ENCODE data around the gene KCNH4.
"Not testable (repeated sequence)": the region's sequence is repeated elsewhere in the genome, so short reads cannot be mapped to it uniquely, and the experiment has no call there.

The KCNH4 gene

GRCh38 chr17:42212382-42212781 lies 31.4 kb upstream of the KCNH4 start:
- H3K9ac ChIP-seq, result no peak overlapping the region
- no peak overlapping the region for H3K4me3 ChIP-seq
- peaks cover 95 to 100% (median 99%) of the 10 kb centered on the region in 11 experiments for H3K36me3 ChIP-seq
- no peak overlapping the region for H3K27ac ChIP-seq
- no peaks in the 10 kb centered on the region for H3K27me3 ChIP-seq
- H4K20me1 ChIP-seq, result no peaks in the 10 kb centered on the region
- no peak for TF ChIP-seq Cebpa-rat (IDR thresholded peaks at IDR 0.05)
- H3K9me3 ChIP-seq (replicated peaks in 1 of 11), result no peaks in the 10 kb centered on the region
- peaks cover 0 to under 1% (median 0%) of the 10 kb centered on the region in 10 experiments; a peak in 2 of 20 replicates for H3K4me1 ChIP-seq
- no peak overlapping the region for H3K4me2 ChIP-seq

GRCh38 chr17:42211921-42212341 lies 31.0 kb upstream of the KCNH4 start:
- H3K4me1 ChIP-seq; H3K9ac ChIP-seq; H3K27me3 ChIP-seq; H3K9me3 ChIP-seq (replicated peaks in 1 of 11); H4K20me1 ChIP-seq; H3K27ac ChIP-seq; H3K4me3 ChIP-seq; H3K4me2 ChIP-seq: not testable (repeated sequence)
- peaks cover 95 to 100% (median 99%) of the 10 kb centered on the region in 11 experiments for H3K36me3 ChIP-seq

- no peak for TF ChIP-seq Cebpa-rat (IDR thresholded peaks at IDR 0.05)
- H3K4me3 ChIP-seq, result no peak overlapping the region
- H3K9me3 ChIP-seq (replicated peaks in 1 of 11), result no peaks in the 10 kb centered on the region
- H3K4me1 ChIP-seq, result peaks cover 0 to 21% (median 8%) of the 10 kb centered on the region in 10 experiments; a peak in 10 of 20 replicates
- no peak overlapping the region for H3K4me2 ChIP-seq
- H3K27ac ChIP-seq, result no peak overlapping the region
- no peaks in the 10 kb centered on the region for H4K20me1 ChIP-seq
- no peaks in the 10 kb centered on the region for H3K27me3 ChIP-seq
- peaks cover 95 to 100% (median 99%) of the 10 kb centered on the region in 11 experiments for H3K36me3 ChIP-seq
- H3K9ac ChIP-seq, result no peak overlapping the region
These were observed 29.1 kb upstream of the KCNH4 start for GRCh38 chr17:42210046-42210445.

- not testable (repeated sequence) for H3K4me3 ChIP-seq; H3K9me3 ChIP-seq (replicated peaks in 1 of 11); H4K20me1 ChIP-seq; H3K27me3 ChIP-seq
- peak overlapping the region in 4 of 11 experiments; percentile 40 to 59 (median 56); a peak in 7 of 22 replicates for H3K27ac ChIP-seq
- H3K36me3 ChIP-seq, result peaks cover 96 to 100% (median 100%) of the 10 kb centered on the region in 11 experiments
- H3K9ac ChIP-seq, result peak overlapping the region in 2 of 11 experiments; percentile 10 to 25; a peak in 2 of 22 replicates
- peak overlapping the region in 6 of 11 experiments; percentile 20 to 63 (median 44); a peak in 9 of 22 replicates for H3K4me2 ChIP-seq
- H3K4me1 ChIP-seq, result peaks cover 0 to 21% (median 8%) of the 10 kb centered on the region in 10 experiments; a peak in 10 of 20 replicates
- peak in 2 of 11 experiments; percentile 13 to 44; a peak in 1 of 22 replicates for TF ChIP-seq Cebpa-rat (IDR thresholded peaks at IDR 0.05)
These were observed 25.2 kb upstream of the KCNH4 start for GRCh38 chr17:42206153-42206612.

DNA sequence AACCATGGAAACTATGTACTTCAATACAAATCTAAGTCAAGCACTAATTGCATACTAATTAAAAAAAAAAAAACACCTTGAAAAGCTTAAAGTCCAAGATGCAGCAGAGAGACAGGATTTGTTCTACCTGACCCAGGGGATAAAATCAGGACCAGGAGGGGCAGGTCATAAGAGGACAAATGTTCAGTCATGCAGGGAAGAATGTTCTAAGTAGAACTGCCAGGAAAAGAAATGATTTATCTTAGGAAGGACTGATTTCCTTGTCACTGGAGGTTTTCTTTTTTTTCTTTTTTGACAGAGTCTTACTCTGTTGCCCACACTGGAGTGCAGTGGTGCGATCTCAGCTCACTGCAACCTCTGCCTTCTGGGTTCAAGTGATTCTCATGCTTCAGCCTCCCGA lies 22.4 kb upstream of the KCNH4 start:
- Histone ChIP-seq H3K27ac (no peak overlapping the region), H3K27me3 (no peaks in the 10 kb centered on the region), H3K9me3 (replicated peaks in 1 of 11) (no peaks in the 10 kb centered on the region), H3K4me1 (peaks cover 13 to 36% (median 22%) of the 10 kb centered on the region in 10 experiments; a peak in 18 of 20 replicates), H3K9ac (no peak overlapping the region), H3K4me2 (no peak overlapping the region), H3K4me3 (no peak overlapping the region), H3K36me3 (peaks cover 73 to 90% (median 86%) of the 10 kb centered on the region in 11 experiments), H4K20me1 (no peaks in the 10 kb centered on the region; a peak in 1 of 22 replicates)
- TF ChIP-seq Cebpa-rat (IDR thresholded peaks at IDR 0.05), result no peak

DNA sequence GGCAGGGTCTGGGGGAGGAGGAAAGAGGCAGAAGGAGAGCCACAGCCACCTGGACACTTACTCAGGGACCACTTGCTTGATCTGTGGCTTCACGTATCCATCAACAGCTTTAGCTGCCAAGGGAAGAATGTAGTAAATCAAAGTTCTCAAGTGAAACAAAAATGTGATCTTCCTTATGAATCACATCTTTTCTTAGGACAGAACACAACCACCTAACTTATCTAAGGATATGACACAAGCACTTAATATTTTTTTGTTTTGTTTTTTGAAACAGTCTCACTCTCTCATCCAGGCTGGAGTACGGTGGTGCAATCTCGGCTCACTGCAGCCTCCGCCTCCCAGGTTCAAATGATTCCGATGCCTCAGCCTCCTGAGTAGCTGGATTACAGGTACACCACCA lies 21.8 kb upstream of the KCNH4 start:
- Histone ChIP-seq H3K4me3 (no peak overlapping the region), H3K27ac (no peak overlapping the region), H3K4me2 (no peak overlapping the region), H3K4me1 (peaks cover 13 to 39% (median 22%) of the 10 kb centered on the region in 10 experiments; a peak in 18 of 20 replicates), H4K20me1 (no peaks in the 10 kb centered on the region; a peak in 1 of 22 replicates), H3K9ac (no peak overlapping the region), H3K36me3 (peaks cover 66 to 83% (median 80%) of the 10 kb centered on the region in 11 experiments), H3K27me3 (no peaks in the 10 kb centered on the region), H3K9me3 (replicated peaks in 1 of 11) (no peaks in the 10 kb centered on the region)
- TF ChIP-seq Cebpa-rat (IDR thresholded peaks at IDR 0.05), result no peak

DNA sequence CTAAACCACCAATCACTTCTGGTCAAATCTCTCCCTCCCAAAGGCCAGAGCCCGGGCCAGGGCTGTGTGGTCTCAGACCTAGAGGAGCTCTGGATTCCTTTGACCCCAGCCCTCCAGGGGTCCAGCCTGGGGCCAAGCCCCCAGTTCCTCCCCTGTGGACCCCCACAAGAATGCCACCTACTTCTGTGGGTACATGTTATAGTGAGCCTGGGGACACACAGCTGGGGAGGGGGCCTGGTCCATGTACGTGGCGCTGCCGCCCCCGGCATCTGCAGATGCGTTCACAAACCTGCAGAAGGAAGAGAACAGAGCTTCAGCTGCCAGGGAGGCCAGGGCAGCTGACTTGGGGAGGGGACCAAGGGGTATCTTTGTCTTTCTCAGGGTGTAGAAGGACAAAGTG lies 21.2 kb upstream of the KCNH4 start:
- TF ChIP-seq Cebpa-rat (IDR thresholded peaks at IDR 0.05), result no peak
- H3K4me1 ChIP-seq, result peaks cover 13 to 39% (median 22%) of the 10 kb centered on the region in 10 experiments; a peak in 18 of 20 replicates
- H3K4me2 ChIP-seq, result no peak overlapping the region
- H3K4me3 ChIP-seq, result no peak overlapping the region
- peaks cover 61 to 78% (median 74%) of the 10 kb centered on the region in 11 experiments for H3K36me3 ChIP-seq
- no peak overlapping the region for H3K27ac ChIP-seq
- no peaks in the 10 kb centered on the region for H3K9me3 ChIP-seq (replicated peaks in 1 of 11)
- no peaks in the 10 kb centered on the region; a peak in 1 of 22 replicates for H4K20me1 ChIP-seq
- H3K9ac ChIP-seq, result peak overlapping the region in 1 of 11 experiments; percentile 21; a peak in 1 of 22 replicates
- no peaks in the 10 kb centered on the region for H3K27me3 ChIP-seq

- Histone ChIP-seq H3K4me1 (peaks cover 13 to 34% (median 18%) of the 10 kb centered on the region in 10 experiments; a peak in 18 of 20 replicates), H3K4me3 (no peak overlapping the region), H3K27me3 (no peaks in the 10 kb centered on the region), H3K4me2 (no peak overlapping the region), H3K27ac (no peak overlapping the region), H4K20me1 (no peaks in the 10 kb centered on the region; a peak in 1 of 22 replicates), H3K36me3 (peaks cover 53 to 70% (median 67%) of the 10 kb centered on the region in 11 experiments), H3K9ac (peak overlapping the region in 2 of 11 experiments; percentile 10 to 27; a peak in 1 of 22 replicates), H3K9me3 (replicated peaks in 1 of 11) (no peaks in the 10 kb centered on the region)
- TF ChIP-seq Cebpa-rat (IDR thresholded peaks at IDR 0.05), result no peak
These were observed 20.5 kb upstream of the KCNH4 start for GRCh38 chr17:42201458-42201772.

DNA sequence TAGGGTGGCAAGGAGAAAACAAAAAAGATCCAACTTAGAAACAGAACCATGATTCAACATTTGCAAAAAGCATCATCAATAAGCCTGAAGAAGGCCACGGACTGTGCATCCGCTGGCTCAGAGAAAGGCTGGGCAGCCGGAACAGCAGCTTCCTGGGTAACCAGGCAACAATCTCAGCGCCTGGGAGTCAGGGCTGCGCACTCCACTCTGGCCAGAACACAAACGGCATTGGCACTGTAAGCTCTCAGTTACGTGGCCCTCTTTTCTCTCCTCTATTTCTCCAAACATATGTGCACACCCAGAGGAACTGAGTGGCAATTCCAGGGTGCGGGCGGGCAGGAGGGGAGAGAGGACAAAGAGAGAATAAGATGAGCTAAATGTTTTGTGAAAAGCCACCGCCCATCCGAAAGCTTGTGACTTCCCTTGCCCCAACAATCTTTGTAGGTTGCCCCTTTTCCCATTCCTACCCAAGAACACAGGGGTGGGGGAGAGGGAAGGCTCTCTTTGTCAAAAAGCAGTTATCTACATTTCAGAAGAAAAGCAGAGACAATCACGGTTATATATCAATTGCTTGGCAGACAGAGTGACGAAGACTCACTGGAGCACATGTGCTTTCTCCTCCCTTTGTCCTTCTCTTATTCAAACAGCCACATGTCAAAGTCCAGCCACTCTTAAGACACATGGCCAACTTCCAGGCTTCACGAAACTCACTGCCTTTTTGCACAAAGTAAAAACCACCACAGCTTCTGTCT lies 19.9 kb upstream of the KCNH4 start:
- no peaks in the 10 kb centered on the region for H3K9me3 ChIP-seq (replicated peaks in 1 of 11)
- H3K4me1 ChIP-seq, result peaks cover 13 to 28% (median 15%) of the 10 kb centered on the region in 10 experiments; a peak in 18 of 20 replicates
- no peak for TF ChIP-seq Cebpa-rat (IDR thresholded peaks at IDR 0.05)
- H3K27ac ChIP-seq, result no peak overlapping the region; a peak in 1 of 22 replicates
- no peaks in the 10 kb centered on the region; a peak in 1 of 22 replicates for H4K20me1 ChIP-seq
- H3K36me3 ChIP-seq, result peaks cover 48 to 65% (median 62%) of the 10 kb centered on the region in 11 experiments
- no peaks in the 10 kb centered on the region for H3K27me3 ChIP-seq
- H3K9ac ChIP-seq, result peak overlapping the region in 3 of 11 experiments; percentile 12 to 72 (median 27); a peak in 2 of 22 replicates
- no peak overlapping the region for H3K4me3 ChIP-seq
- H3K4me2 ChIP-seq, result no peak overlapping the region

Measured in BLaER1 treated with 17β-estradiol and CSF1 and Interleukin-3, amounts not matched to agents 10 nM and 100 nM (cell line).